ENCODE results near the gene ZNF574.

The ZNF574 gene

DNA sequence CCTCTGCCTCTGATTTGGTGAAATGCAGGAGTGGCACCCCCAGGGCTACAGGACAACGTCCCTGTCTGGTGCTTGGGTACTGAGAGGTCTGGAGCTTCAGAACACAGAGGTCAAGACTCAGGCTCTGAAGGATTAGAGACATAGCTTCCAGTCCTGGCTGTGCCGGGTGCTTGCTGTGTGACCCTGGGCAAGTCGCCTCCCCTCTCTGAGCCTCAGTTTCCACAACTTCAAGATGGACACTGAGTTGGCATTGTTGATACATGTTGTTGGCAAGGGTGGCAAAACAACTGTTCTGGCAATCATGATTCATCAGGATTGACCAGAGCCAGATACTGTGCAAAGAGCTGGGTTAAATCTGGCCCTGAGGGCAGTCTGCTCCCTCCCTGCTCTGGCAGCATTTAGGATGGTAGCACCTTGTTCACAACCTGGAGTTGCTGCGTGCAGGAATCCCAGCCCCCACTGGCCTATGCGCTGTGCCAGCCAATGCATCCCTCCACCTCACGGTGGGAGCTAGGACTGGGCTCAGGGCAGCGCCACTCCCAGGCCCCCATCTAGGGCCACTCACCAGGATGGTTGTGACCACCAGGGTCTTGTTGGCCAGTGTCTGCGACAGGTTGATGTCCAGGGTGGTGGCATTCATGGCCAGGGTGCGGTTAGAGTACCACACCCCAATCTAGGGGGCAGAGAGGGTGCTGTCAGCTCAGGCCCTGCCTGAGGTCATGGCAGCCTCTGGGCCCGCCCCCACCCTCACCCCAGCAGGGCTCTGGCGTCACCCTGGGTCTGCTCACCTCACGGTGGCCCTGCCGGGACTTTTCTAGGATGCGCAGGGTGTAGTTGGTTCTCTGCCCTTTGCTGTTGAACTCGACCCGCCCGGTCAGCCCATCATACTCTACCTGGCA lies 22.7 kb upstream of the ZNF574 start:
- Histone ChIP-seq H3K4me3 (ENCODE audit: low read length) (no peak overlapping the region), H3K9me3 (ENCODE audit: insufficient read depth, low read length) (no peaks in the 10 kb centered on the region), H3K27me3 (ENCODE audit: low read depth, low read length) (peaks cover 2% of the 10 kb centered on the region; the same call in 1 of the 2 replicates), H3K4me1 (ENCODE audit: low read length) (no peaks in the 10 kb centered on the region), H3K4me2 (ENCODE audit: low read length) (no peak overlapping the region), H3K36me3 (replicated peaks; ENCODE audit: low read depth, low read length) (no peaks in the 10 kb centered on the region), H3K9ac (ENCODE audit: low read length) (no peak overlapping the region), H3K79me2 (ENCODE audit: low read length) (no peaks in the 10 kb centered on the region), H2AFZ (ENCODE audit: low read depth, low read length) (no peak overlapping the region), H3K27ac (ENCODE audit: low read length) (no peak overlapping the region), H4K20me1 (ENCODE audit: insufficient read depth, low read length) (no peaks in the 10 kb centered on the region)
- TF ChIP-seq, protein P1, sequence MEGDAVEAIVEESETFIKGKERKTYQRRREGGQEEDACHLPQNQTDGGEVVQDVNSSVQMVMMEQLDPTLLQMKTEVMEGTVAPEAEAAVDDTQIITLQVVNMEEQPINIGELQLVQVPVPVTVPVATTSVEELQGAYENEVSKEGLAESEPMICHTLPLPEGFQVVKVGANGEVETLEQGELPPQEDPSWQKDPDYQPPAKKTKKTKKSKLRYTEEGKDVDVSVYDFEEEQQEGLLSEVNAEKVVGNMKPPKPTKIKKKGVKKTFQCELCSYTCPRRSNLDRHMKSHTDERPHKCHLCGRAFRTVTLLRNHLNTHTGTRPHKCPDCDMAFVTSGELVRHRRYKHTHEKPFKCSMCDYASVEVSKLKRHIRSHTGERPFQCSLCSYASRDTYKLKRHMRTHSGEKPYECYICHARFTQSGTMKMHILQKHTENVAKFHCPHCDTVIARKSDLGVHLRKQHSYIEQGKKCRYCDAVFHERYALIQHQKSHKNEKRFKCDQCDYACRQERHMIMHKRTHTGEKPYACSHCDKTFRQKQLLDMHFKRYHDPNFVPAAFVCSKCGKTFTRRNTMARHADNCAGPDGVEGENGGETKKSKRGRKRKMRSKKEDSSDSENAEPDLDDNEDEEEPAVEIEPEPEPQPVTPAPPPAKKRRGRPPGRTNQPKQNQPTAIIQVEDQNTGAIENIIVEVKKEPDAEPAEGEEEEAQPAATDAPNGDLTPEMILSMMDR (IDR thresholded peaks at IDR 0.05; ENCODE audit: low read depth, low read length): no peak
- no peak for TF ChIP-seq EZH2phosphoT487 (IDR thresholded peaks at IDR 0.05; ENCODE audit: low read depth)

DNA sequence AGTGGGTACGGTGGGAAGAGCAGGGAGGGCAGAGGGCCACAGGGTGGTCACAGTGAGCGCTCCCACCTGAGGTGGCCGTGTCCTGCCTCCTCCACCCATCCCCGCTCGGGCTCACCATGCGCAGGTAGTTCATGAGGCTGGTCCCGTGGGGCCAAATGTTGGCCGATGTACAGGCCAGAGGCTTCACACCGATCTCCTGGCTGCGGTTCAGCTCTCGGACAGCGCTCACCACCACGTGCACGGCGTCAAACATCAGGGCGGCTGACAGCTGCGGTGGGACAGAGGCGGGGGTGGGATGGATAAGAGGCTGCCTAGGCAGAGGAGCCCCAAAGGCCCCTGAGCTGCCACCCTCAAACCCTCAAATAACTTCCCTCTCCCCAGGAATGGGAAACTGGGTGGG lies 21.8 kb upstream of the ZNF574 start:
- no peaks in the 10 kb centered on the region for H4K20me1 ChIP-seq (ENCODE audit: insufficient read depth, low read length)
- H3K4me2 ChIP-seq (ENCODE audit: low read length): no peak overlapping the region
- no peak overlapping the region for H3K9ac ChIP-seq (ENCODE audit: low read length)
- H3K4me3 ChIP-seq (ENCODE audit: low read length): no peak overlapping the region
- H3K4me1 ChIP-seq (ENCODE audit: low read length): no peaks in the 10 kb centered on the region
- peaks cover 2% of the 10 kb centered on the region; the same call in 1 of the 2 replicates for H3K27me3 ChIP-seq (ENCODE audit: low read depth, low read length)
- H3K79me2 ChIP-seq (ENCODE audit: low read length): no peaks in the 10 kb centered on the region
- H3K9me3 ChIP-seq (ENCODE audit: insufficient read depth, low read length): no peaks in the 10 kb centered on the region
- no peak overlapping the region for H2AFZ ChIP-seq (ENCODE audit: low read depth, low read length)
- H3K27ac ChIP-seq (ENCODE audit: low read length): no peak overlapping the region
- H3K36me3 ChIP-seq (replicated peaks; ENCODE audit: low read depth, low read length): no peaks in the 10 kb centered on the region
- no peak for TF ChIP-seq EZH2phosphoT487 (IDR thresholded peaks at IDR 0.05; ENCODE audit: low read depth)
- TF ChIP-seq, protein P1 (IDR thresholded peaks at IDR 0.05; ENCODE audit: low read depth, low read length): no peak

DNA sequence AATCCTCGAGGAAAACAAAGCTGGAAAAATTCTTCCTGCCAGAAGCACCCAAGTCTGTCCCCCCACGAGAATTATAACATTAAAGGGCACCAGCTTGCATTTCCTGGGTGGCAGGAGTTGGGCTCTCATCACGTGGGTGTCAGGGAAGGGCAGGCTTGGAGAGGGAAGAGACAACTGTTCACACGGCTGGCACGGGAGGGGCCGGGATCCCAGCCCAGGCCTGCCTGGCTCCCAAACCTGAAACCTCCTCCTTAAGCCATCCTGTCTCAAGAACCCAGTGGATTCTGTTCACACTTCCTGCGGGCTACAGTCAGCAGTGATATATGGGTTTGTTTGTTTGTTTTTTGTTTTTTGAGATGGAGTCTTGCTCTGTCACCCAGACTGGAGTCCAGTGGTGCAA lies 18.1 kb upstream of the ZNF574 start:
- no peaks in the 10 kb centered on the region for H3K79me2 ChIP-seq (ENCODE audit: low read length)
- H3K9ac ChIP-seq (ENCODE audit: low read length): no peak overlapping the region
- TF ChIP-seq, protein P1 (IDR thresholded peaks at IDR 0.05; ENCODE audit: low read depth, low read length): no peak
- no peak for TF ChIP-seq EZH2phosphoT487 (IDR thresholded peaks at IDR 0.05; ENCODE audit: low read depth)
- H2AFZ ChIP-seq (ENCODE audit: low read depth, low read length): no peak overlapping the region
- no peaks in the 10 kb centered on the region for H4K20me1 ChIP-seq (ENCODE audit: insufficient read depth, low read length)
- no peak overlapping the region for H3K27ac ChIP-seq (ENCODE audit: low read length)
- H3K4me2 ChIP-seq (ENCODE audit: low read length): no peak overlapping the region
- H3K4me1 ChIP-seq (ENCODE audit: low read length): no peaks in the 10 kb centered on the region
- no peaks in the 10 kb centered on the region for H3K36me3 ChIP-seq (replicated peaks; ENCODE audit: low read depth, low read length)
- no peaks in the 10 kb centered on the region for H3K9me3 ChIP-seq (ENCODE audit: insufficient read depth, low read length)
- H3K27me3 ChIP-seq (ENCODE audit: low read depth, low read length): 0 out of 2 replicates have a peak, but pooled peaks cover 2% of the 10 kb centered on the region
- H3K4me3 ChIP-seq (ENCODE audit: low read length): no peak overlapping the region

DNA sequence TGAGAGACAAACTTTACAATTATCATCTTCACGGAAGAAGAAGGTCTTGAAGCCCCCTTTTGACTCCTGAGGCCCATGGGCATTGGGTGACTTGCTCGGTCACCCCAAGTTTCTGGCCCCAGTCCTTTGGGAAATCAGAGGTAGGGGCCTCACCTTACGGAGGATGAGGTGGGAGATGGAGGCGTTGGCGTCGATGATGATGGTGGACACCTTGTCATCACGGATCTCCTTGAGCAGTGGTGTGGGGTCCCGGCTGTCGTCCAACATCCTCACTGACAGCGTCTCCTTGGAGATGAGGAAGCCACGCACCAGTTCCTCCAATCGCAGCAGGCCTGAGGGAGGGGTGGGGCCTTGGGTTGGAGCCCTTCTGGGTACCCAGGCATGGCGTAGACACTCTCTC lies 16.8 kb upstream of the ZNF574 start:
- TF ChIP-seq EZH2phosphoT487 (IDR thresholded peaks at IDR 0.05; ENCODE audit: low read depth): no peak
- TF ChIP-seq, protein P1 (IDR thresholded peaks at IDR 0.05; ENCODE audit: low read depth, low read length): no peak
- Histone ChIP-seq H4K20me1 (ENCODE audit: insufficient read depth, low read length) (no peaks in the 10 kb centered on the region), H2AFZ (ENCODE audit: low read depth, low read length) (no peak overlapping the region), H3K4me1 (ENCODE audit: low read length) (no peaks in the 10 kb centered on the region), H3K9ac (ENCODE audit: low read length) (no peak overlapping the region), H3K9me3 (ENCODE audit: insufficient read depth, low read length) (no peaks in the 10 kb centered on the region), H3K79me2 (ENCODE audit: low read length) (no peaks in the 10 kb centered on the region), H3K4me3 (ENCODE audit: low read length) (no peak overlapping the region), H3K27me3 (ENCODE audit: low read depth, low read length) (0 out of 2 replicates have a peak, but pooled peaks cover 2% of the 10 kb centered on the region), H3K27ac (ENCODE audit: low read length) (no peak overlapping the region), H3K4me2 (ENCODE audit: low read length) (no peak overlapping the region), H3K36me3 (replicated peaks; ENCODE audit: low read depth, low read length) (no peaks in the 10 kb centered on the region)
